Stimulated activated CD4-positive, alpha-beta T cell treated with anti-CD3 and anti-CD28 coated beads, Interleukin-1b, Interleukin-23, amount 100 ng/mL, for 24 hours (primary cell): ENCODE data around the gene MRPS10.

Source experiments
- DNase-seq, 4 experiments: peaks; one replicate each; pipeline ENCODE4 v3.0.0-alpha.2; 2020; ENCODE audit warnings: low read depth in 4 of 4, low spot score in 1 of 4

The MRPS10 gene

GRCh38 chr6:42217519-42218367 is at the start of gene MRPS10:
Gene MRPS10, minus strand, starts transcription at chr6:42217861. Its CDS starts 12 bp downstream, at chr6:42217849.
- DNase-seq: peak; percentile 74 to 87 (median 82)

- DNase-seq: no peak
These were observed 48.9 kb upstream of the MRPS10 start for GRCh38 chr6:42266538-42266937.

- no peak for DNase-seq
These were observed 47.3 kb upstream of the MRPS10 start for GRCh38 chr6:42264852-42265390.

GRCh38 chr6:42264162-42264851 is 46.6 kb upstream of the MRPS10 start:
- no peak for DNase-seq

GRCh38 chr6:42263165-42263728 is 45.6 kb upstream of the MRPS10 start:
- no peak for DNase-seq

- DNase-seq: peak in 3 of 4 experiments; percentile 15 to 30 (median 20)
These were observed 43.3 kb upstream of the MRPS10 start for GRCh38 chr6:42260972-42261371.

GRCh38 chr6:42260396-42260888 is 42.8 kb upstream of the MRPS10 start:
- DNase-seq: no peak

GRCh38 chr6:42259841-42260395 is 42.3 kb upstream of the MRPS10 start:
- no peak for DNase-seq

GRCh38 chr6:42259286-42259685 is 41.6 kb upstream of the MRPS10 start:
- DNase-seq: no peak

GRCh38 chr6:42257614-42258013 is 40.0 kb upstream of the MRPS10 start:
- no peak for DNase-seq

GRCh38 chr6:42257063-42257462 is 39.4 kb upstream of the MRPS10 start:
- no peak for DNase-seq

- DNase-seq: no peak
These were observed 37.4 kb upstream of the MRPS10 start for GRCh38 chr6:42255050-42255449.

- no peak for DNase-seq
These were observed 36.8 kb upstream of the MRPS10 start for GRCh38 chr6:42254505-42254904.

- no peak for DNase-seq
These were observed 34.4 kb upstream of the MRPS10 start for GRCh38 chr6:42251911-42252637.

GRCh38 chr6:42251500-42251899 is 33.8 kb upstream of the MRPS10 start:
- no peak for DNase-seq

- no peak for DNase-seq
These were observed 32.7 kb upstream of the MRPS10 start for GRCh38 chr6:42250274-42250931.

- DNase-seq: no peak
These were observed 31.6 kb upstream of the MRPS10 start for GRCh38 chr6:42249279-42249678.

- no peak for DNase-seq
These were observed 25.4 kb upstream of the MRPS10 start for GRCh38 chr6:42243046-42243445.

GRCh38 chr6:42241915-42242314 is 24.3 kb upstream of the MRPS10 start:
- DNase-seq: no peak

GRCh38 chr6:42239736-42240375 is 22.2 kb upstream of the MRPS10 start:
- DNase-seq: no peak
